T47D (cell line): ENCODE data around the gene UBC.
"Not testable (repeated sequence)": the region's sequence is repeated elsewhere in the genome, so short reads cannot be mapped to it uniquely, and the experiment has no call there.

Source experiments
- DNase-seq, 2 experiments: peaks; one replicate each; pipeline versions ENCODE4 v3.0.0 to v3.0.0-alpha.2; 2011 to 2012; ENCODE audit warnings: low read depth in 1 of 2, low spot score in 1 of 2
- JUND ChIP-seq: IDR thresholded peaks from 2 replicates; pipeline ENCODE4 v1.6.1; 2012; ENCODE audit warnings: low read depth
- in situ Hi-C: cut with HindIII; loops from 2 replicates; pipeline ENCODE4 v1.10.0; 2016; ENCODE audit warnings: low sequenced_read_pairs, low pct_unique_long_range_greater_than_20kb

UBC gene

DNA sequence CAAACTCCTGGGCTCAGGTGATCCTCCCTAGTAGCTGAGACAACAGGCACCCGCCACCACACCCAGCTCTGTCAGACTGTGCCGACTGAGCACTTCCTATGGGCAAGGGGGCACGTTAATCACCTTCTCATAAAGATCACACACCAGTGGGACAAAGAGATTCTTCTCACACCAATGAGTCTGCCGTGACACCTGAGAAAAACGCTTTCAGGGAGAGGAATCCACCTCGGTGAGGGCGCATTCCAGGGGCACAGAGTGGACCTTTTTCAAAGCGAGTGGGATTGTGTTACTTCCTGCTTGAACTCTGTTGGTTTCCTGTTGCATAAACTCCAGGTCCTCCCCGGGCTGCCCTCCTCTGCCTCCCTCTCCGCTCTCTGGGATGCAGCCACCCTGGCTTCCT is 33.3 kb downstream of the UBC start:
- in situ Hi-C loops: no loop called here
- DNase-seq: no peak

DNA sequence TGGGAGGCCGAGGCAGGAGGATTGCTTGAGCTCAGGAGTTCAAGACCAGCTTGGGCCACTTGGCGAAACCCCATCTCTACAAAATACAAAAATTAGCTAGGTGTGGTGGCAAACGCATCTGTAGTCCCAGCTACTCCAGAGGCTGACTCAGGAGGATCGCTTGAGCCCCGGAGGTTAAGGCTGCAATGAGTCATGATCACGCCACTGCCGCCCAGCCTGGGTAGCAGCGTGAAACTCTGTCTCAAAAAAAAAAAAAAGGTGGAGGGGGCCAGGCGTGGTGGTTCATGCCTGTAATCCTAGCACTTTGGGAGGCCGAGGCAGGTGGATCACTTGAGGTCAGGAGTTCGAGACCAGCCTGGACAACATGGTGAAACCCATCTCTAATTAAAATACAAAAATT is 34.1 kb downstream of the UBC start:
- DNase-seq, in situ Hi-C loops: not testable (repeated sequence)

More for the DNA sequence above, 33.3 kb downstream of the UBC start:
- no peak for TF ChIP-seq JUND

DNA sequence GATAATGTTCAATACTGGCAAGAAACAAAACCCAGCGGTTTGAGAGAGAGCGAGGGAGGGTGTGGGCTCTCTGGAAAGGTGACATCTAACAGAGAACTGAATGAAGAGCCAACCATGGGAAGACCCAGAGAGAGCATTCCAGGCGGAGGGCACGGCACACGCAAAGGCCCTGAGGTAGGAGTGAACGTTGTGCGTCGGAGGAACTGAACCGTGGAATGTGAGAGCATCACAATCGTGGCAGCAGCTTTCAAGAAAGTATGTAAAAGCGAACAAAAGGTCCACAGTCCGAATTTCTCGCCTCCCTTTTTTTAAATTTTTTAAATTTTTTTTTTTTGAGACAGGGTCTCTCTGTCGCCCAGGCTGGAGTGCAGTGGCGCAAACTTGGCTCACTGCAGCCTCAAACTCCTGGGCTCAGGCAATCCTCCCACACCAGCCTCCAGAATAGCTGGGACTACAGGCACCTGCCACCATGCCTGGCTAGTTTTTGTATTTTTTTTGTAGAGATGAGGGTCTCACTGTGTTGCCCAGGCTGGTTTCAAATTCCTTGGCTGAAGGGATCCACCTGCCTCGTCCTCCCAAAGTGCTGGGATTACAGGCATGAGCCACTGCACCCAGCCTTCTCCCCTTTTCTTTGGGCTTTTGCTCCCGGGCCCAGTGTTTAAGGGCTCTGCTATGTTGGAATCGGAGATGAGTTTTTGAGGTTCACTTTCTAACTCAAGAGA is 35.5 kb downstream of the UBC start:
- in situ Hi-C loops: no loop called here
- DNase-seq: no peak
- no peak for TF ChIP-seq JUND

DNA sequence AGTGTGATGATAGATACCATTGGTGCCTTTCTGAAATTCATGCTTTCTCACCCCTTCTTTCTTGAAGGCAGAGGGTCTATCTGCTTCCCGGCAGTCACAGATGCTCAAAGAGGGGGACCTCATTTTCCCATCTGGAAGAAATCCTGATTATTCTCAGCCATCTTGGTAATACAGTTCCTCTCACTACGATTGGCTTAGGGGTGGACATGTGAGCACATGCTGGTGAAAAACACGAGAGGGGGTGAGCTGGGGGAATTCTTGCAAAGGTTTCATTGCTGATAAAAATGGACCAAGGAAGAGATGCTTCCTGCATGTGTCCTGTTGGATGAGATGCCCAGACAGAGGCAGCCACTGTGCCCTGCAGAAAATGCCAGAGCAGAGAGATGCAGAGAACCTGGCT is 37.0 kb downstream of the UBC start:
- DNase-seq: no peak
- in situ Hi-C loops: no loop called here
- no peak for TF ChIP-seq JUND

DNA sequence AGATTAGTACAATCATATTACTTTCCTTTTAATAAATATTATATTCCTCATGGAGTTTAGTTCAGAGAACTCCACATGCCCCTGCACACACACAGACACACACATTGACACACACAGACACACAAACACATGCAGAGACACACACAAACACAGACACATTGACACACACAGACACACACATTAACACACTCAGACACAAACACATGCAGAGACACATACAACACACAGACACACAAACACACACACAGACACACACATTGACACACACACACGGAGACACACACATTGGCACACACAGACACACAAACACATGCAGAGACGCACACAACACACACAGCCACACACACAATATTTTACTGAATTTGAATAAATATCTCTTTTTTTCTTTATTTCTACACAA is 38.3 kb downstream of the UBC start:
- in situ Hi-C loops: no loop called here
- no peak for DNase-seq
- TF ChIP-seq JUND: no peak

DNA sequence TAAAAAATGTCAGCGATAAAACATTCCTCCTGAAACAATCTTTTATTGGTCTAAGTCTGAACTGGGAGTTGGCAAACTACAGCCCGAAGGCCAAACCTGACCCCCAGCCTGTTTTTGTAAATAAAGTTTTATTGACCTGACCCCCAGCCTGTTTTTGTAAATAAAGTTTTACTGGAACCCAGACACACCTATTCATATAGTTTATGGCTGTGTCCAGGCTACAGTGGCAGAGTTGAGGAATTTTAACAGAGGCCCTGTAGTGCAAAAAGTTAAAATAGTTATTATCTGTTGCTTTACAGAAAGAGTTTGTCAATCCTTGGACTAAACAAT is 38.7 kb downstream of the UBC start:
- no peak for TF ChIP-seq JUND
- peak in 1 of 2 experiments; percentile 38 for DNase-seq
- in situ Hi-C loops: no loop called here

DNA sequence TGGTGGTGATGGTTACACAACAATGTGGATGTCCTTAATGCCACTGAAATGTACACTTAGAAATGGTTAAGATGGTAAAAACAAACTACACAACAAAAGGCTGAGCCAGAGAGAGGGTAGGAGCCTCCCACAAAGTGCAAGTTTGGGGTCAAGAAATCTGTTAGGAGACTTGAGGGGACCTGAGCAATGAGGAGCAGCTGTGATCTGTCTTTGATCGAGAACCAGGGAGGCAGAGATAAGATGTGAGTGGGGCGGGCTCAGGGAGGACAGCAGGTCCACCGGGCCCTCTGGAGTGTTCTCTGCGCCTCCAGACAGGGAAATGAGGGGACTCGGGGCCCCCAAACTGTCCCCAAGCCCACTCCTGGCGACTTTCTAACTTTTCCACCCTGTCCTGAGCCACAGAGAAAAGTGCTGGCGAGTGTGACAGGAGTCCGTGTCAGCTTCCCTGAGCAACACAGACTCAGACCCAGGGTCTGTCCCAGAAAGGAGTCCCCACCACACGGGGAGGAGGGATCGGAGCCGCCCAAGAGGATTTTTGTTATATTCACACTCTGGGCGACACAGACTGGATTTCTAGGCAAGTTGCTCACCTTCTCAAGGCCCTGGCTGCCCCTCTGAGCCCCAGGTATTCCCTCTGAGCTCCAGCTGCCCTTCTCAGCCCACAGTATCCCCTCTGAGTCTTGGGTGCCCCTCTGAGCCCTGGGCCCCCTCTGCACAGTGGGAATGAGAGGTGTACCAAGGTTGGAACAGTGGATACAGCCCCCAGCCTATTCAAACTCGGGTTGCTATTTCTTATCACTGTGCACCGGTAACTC is 39.3 kb downstream of the UBC start:
- DNase-seq: no peak
- in situ Hi-C loops: no loop called here
- TF ChIP-seq JUND: no peak

DNA sequence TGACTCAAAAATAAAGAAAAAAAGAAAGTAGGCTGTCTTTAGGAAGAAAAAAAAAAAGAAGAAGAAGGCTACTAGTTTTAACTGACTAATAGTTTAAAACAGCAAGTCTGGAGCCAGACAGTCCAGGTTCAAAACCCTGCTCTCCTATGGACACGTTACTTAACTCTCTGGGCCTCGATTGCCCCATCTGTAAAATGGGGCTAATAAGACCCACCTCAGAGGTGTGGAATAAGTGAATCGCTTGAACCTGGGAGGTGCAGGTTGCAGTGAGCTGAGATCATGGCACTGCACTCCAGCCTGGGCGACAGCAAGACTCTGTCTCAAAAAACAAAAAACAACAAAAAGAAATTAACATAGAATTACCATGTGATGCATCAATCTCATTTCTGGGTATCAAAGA is 40.3 kb downstream of the UBC start:
- in situ Hi-C loops: no loop called here

DNA sequence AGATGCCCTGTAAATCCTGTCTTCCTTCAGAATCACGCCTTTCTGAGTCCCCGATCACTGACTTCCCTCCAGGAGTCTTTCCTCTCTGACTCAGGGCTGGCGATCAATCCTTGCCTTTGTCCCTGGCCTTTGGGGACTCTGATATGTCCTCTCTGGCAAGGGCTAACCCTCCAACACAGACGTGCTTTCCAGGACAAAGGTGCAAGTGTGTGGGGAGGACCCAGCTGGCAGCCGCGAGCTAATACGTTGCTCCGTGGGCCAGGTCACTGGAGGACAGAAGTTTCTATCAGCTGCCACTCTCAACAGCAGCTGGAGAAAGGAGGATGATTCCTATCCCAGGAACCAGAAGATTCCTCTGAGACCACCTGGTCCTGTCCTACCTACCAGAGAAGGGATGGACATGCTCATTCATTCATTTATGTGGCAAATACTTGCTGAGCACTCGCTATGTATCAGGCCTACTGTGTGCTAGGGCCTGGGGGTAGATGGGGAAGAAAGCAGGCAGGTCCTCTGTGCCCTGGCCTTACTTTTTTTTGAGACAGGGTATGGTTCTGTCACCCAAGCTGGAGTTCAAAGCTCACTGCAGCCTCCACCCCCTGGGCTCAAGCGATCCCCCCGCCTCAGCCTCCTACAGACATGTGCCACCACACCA is 42.3 kb downstream of the UBC start:
- no peak for TF ChIP-seq JUND
- in situ Hi-C loops: no loop called here
- DNase-seq: no peak

More for the DNA sequence above, 40.3 kb downstream of the UBC start:
- TF ChIP-seq JUND: no peak
- DNase-seq: no peak

DNA sequence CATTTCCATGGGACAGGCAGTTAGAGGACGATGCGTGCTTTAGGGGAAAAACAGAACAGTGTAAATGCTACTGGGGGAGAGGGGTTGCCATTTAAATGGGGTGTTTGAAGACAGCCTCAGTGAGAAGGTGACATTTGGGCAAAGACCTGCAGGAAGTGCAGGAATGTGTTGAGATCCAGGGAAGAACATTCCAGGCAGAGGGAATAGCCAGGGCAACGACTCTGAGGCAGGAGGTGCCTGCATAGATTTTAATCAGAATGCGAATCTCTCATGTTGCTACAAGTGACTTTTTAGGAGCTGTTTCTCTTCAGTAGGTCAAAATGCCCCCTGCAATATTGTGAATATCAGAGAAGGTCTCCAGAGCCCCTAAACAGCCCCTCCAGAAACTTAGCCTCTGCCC is 43.2 kb downstream of the UBC start:
- TF ChIP-seq JUND: no peak
- in situ Hi-C loops: no loop called here
- no peak for DNase-seq

DNA sequence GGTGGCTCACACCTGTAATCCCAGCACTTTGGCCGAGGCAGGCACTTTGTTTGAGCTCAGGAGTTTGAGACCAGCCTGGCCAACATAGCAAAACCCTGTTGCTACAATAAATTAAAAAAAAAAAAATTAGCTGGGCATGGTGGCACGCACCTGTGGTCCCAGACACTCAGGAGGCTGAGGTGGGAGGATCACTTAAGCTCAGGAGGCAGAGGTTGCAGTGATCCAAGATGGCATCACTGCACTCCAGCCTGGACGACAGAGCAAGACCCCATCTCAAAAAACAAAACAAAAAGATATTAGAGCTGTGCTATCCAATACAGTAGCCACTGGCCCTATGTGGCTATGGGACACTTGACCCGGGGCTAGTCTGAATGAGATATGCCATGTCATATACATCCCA is 43.9 kb downstream of the UBC start:
- in situ Hi-C loops: no loop called here
- no peak for TF ChIP-seq JUND
- DNase-seq: no peak

DNA sequence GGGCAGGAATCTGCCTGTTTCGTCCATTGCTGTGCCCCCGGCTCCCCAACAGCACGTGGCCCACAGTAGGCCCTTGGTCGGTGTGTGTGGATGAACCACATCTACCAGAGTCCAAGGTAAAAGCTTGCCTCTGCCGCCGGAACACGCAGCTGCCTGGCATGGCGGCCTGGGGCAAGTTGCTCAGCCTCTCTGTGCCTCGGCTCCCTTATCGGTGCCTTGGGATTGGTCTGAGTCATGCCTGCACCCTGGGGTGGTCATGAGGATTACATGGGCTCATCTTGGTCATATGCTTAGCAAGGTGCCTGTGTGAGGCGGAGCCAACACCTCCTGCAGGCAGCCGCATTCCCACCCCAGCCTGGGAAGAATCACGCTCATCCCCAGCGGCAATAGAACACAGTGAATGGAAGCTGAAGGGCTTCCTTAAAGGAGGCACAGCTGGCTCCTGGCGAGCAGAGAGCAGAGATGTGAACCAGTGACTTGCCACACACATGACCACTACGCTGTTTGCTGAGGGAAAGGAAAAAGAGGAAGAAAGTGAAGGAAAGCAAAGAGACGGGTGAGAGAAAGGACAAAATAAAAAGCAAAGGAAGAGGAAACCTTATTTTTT is 45.3 kb downstream of the UBC start:
- TF ChIP-seq JUND: no peak
- no peak for DNase-seq
- in situ Hi-C loops: no loop called here

DNA sequence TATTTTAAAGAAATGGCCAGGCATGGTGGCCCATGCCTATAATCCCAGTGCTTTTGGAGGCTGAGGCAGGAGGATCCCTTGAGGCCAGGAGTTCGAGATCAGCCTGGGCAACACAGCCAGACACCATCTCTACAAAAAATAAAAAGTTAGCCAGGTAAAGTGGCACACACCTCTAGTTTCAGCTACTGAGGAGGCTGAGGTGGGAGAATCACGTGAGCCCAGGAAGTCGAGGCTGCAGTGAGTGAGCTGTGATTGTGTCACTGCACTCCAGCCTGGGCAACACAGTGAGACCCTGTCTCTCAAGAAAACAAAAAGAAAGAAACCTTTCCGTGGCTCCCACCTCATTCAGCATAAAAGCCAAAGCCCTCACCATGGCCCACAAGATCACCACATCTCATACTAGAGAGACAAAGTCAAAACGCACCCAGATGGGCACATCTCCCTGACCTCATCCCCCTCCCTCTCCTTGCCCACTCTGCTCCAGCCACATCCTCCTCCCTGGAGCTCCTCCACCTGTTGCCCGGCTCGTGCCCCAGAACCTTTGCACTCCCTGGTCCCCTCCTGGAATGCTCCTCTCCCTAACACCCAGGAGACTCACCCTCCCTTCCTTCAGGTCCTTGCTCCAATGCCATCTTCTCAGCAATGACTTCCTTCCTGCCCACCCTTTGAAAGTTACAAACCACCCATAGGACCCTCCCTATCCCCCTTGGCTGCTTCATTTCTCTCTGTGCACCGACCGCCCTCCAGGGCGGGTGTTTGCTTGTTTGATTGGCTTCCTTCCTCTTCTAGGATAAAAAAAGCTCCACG is 46.0 kb downstream of the UBC start:
- in situ Hi-C loops: no loop called here
- no peak for TF ChIP-seq JUND
- DNase-seq: no peak
